IMR-90 (cell line): Measurements from ENCODE around the gene IFFO2. TPM values are rescaled to one million over a fixed set of nuclear protein-coding genes. Genes with fewer than 3 reads are reported as not detected.
A peak's percentile ranks its signal among the peaks of the same experiment; 100 is the strongest.

ENCODE experiments used
- ATAC-seq: fragments of 200-7000 bp; cut with Tn5 transposase; 2 replicates; pipeline ENCODE4 v1.9.1; 2020; ENCODE audit warnings: low read depth, mild to moderate bottlenecking, moderate library complexity
- BruUV-seq: library from RNA; stranded (reverse); fragments of 400-500 nt; replicated peaks from 2 replicates; lab custom pipeline; 2021; lab: Mats Ljungman, UMichigan
- CTCF ChIA-PET: fragments of 300-600 bp; formaldehyde crosslinking; extraction: SDS; loops from one replicate; lab custom pipeline; 2021; ENCODE audit warnings: antibody characterized with exemption; lab: Yijun Ruan, JAX
- POLR2A ChIA-PET: fragments of 300-600 bp; sonication (Branson Sonifier 250); formaldehyde crosslinking; loops from one replicate; lab custom pipeline; 2022; ENCODE audit warnings: antibody characterized with exemption; ENCODE audit not compliant: unreplicated experiment; lab: Charles Lee
- DNase-seq: peaks from one replicate; pipeline ENCODE4 v3.0.0; 2013
- H2AFZ ChIP-seq: replicated peaks from 2 replicates; pipeline ENCODE3; 2013; ENCODE audit warnings: low read length, mild to moderate bottlenecking; ENCODE audit not compliant: poor library complexity
- H2AK5ac ChIP-seq: 2 replicates; pipeline ENCODE4 v1.6.1; 2013; ENCODE audit warnings: low read depth, low read length, inconsistent platforms
- H2AK9ac ChIP-seq: replicated peaks from 2 replicates; pipeline ENCODE3; 2013; ENCODE audit warnings: mild to moderate bottlenecking, low read depth, low read length, moderate library complexity; ENCODE audit not compliant: poor library complexity
- H2BK120ac ChIP-seq: 2 replicates; pipeline ENCODE4 v1.6.1; 2013; ENCODE audit warnings: low read depth, low read length, inconsistent platforms
- H2BK15ac ChIP-seq: 3 replicates; pipeline ENCODE4 v1.6.1; 2013; ENCODE audit warnings: low read depth, low read length, inconsistent platforms
- H2BK20ac ChIP-seq: 2 replicates; pipeline ENCODE4 v1.6.1; 2013; ENCODE audit warnings: low read depth, mild to moderate bottlenecking, inconsistent platforms, low read length, moderate library complexity
- H2BK5ac ChIP-seq: 2 replicates; pipeline ENCODE4 v1.6.1; 2013; ENCODE audit warnings: mild to moderate bottlenecking, low read depth, low read length, inconsistent platforms; ENCODE audit not compliant: poor library complexity, severe bottlenecking
- H3K14ac ChIP-seq: replicated peaks from 2 replicates; pipeline ENCODE4 v1.6.1; 2013; ENCODE audit warnings: low read depth, low read length, inconsistent platforms
- H3K18ac ChIP-seq: 2 replicates; pipeline ENCODE4 v1.6.1; 2013; ENCODE audit warnings: low read depth, low read length, control low read depth
- H3K23ac ChIP-seq: 2 replicates; pipeline ENCODE4 v1.6.1; 2013; ENCODE audit warnings: low read depth, low read length, inconsistent platforms
- H3K27ac ChIP-seq: 2 replicates; pipeline ENCODE4 v1.5.1; 2013; ENCODE audit warnings: mild to moderate bottlenecking, control low read depth, low read length; ENCODE audit not compliant: insufficient read depth
- H3K27me3 ChIP-seq: 2 replicates; pipeline ENCODE4 v1.6.1; 2013; ENCODE audit warnings: low read length; ENCODE audit not compliant: control insufficient read depth, insufficient read depth
- H3K36me3 ChIP-seq: 2 replicates; pipeline ENCODE4 v1.6.1; 2013; ENCODE audit warnings: low read length, mixed read lengths; ENCODE audit not compliant: control insufficient read depth, insufficient read depth
- H3K4ac ChIP-seq: 2 replicates; pipeline ENCODE4 v1.6.1; 2013; ENCODE audit warnings: low read depth, low read length, inconsistent platforms
- H3K4me1 ChIP-seq: 2 replicates; pipeline ENCODE4 v1.6.1; 2013; ENCODE audit warnings: low read length, mixed read lengths; ENCODE audit not compliant: control insufficient read depth, insufficient read depth
- H3K4me2 ChIP-seq: 2 replicates; pipeline ENCODE4 v1.6.1; 2013; ENCODE audit warnings: low read depth, mild to moderate bottlenecking, control low read depth, low read length, moderate library complexity
- H3K4me3 ChIP-seq: 2 replicates; pipeline ENCODE4 v1.5.1; 2013; ENCODE audit warnings: low read depth, mild to moderate bottlenecking, control low read depth, low read length, moderate library complexity; ENCODE audit not compliant: insufficient read depth
- H3K56ac ChIP-seq: 2 replicates; pipeline ENCODE4 v1.6.1; 2013; ENCODE audit warnings: low read length, inconsistent platforms; ENCODE audit not compliant: insufficient read depth; ENCODE audit errors: extremely low read depth
- H3K79me1 ChIP-seq, 2 experiments: 2 replicates each; pipeline ENCODE4 v1.6.1; 2013; ENCODE audit warnings: low read length in 2 of 2, inconsistent platforms in 1 of 2, low read depth in 1 of 2
- H3K9ac ChIP-seq: 2 replicates; pipeline ENCODE4 v1.6.1; 2013; ENCODE audit warnings: low read depth, low read length, control low read depth
- H3K9me1 ChIP-seq: 2 replicates; pipeline ENCODE4 v1.6.1; 2013; ENCODE audit warnings: low read length, inconsistent platforms; ENCODE audit not compliant: insufficient read depth
- H3K9me3 ChIP-seq: 2 replicates; pipeline ENCODE4 v1.6.1; 2013; ENCODE audit warnings: low read length; ENCODE audit not compliant: control insufficient read depth, insufficient read depth
- H4K20me1 ChIP-seq: 2 replicates; pipeline ENCODE4 v1.6.1; 2013; ENCODE audit warnings: low read length, inconsistent platforms; ENCODE audit not compliant: insufficient read depth
- H4K5ac ChIP-seq: 2 replicates; pipeline ENCODE4 v1.6.1; 2013; ENCODE audit warnings: mild to moderate bottlenecking, low read depth, low read length, control low read depth
- H4K8ac ChIP-seq, 2 experiments: 2 replicates each; pipeline ENCODE4 v1.6.1; 2013; ENCODE audit warnings: low read depth in 2 of 2, low read length in 2 of 2, control low read depth in 1 of 2, inconsistent platforms in 1 of 2
- H4K91ac ChIP-seq: 2 replicates; pipeline ENCODE4 v1.6.1; 2013; ENCODE audit warnings: low read depth, low read length, inconsistent platforms; ENCODE audit not compliant: insufficient read depth
- CEBPB ChIP-seq: IDR thresholded peaks from 2 replicates; pipeline ENCODE4 v1.6.1; 2012; ENCODE audit warnings: low read depth, low read length, improper control_type of control experiment
- ELK1 ChIP-seq: fragments of 150-350 bp; IDR thresholded peaks from 2 replicates; pipeline ENCODE4 v1.6.1; 2016; ENCODE audit warnings: low read depth, mild to moderate bottlenecking, low read length, moderate library complexity, borderline replicate concordance
- NFE2L2 ChIP-seq: fragments of 150-350 bp; IDR thresholded peaks from 2 replicates; pipeline ENCODE4 v1.6.1; 2016; ENCODE audit warnings: low read depth, mild to moderate bottlenecking, low read length
- SMC3 ChIP-seq: fragments of 150-350 bp; IDR thresholded peaks from 2 replicates; pipeline ENCODE4 v1.6.1; 2016; ENCODE audit warnings: low read depth, mild to moderate bottlenecking, antibody characterized with exemption, low read length, moderate library complexity
- WGBS, 2 experiments: methylation state at CpG; one replicate each; pipeline versions ENCODE4 v1.1.5 to v1.1.7; 2013; ENCODE audit warnings: missing lambda C conversion rate in 2 of 2; ENCODE audit not compliant: insufficient read length in 1 of 2; ENCODE audit errors: extremely low coverage in 2 of 2; 5-methylcytosine and 5-hydroxymethylcytosine counted together
- dilution Hi-C: fragments of 300-500 bp; cut with HindIII; formaldehyde crosslinking; loops from one replicate; pipeline ENCODE4 v1.14.3; 2018; ENCODE audit warnings: low sequenced_read_pairs; ENCODE audit not compliant: unreplicated experiment
- in situ Hi-C: fragments of 300-500 bp; cut with MboI; formaldehyde crosslinking; loops from 3 replicates; pipeline ENCODE4 v1.14.3; 2019; ENCODE audit warnings: low sequenced_read_pairs, inconsistent platforms, mixed read lengths
- intact Hi-C: fragments of 100-400 bp; cut with micrococcal nuclease; formaldehyde crosslinking; loops from 2 replicates; pipeline ENCODE4 v1.10.0; 2022
- polyA plus RNA-seq, 3 experiments: library from polyadenylated mRNA; depleted of rRNA; stranded (reverse); fragments of >200 nt; gene quantifications; 2 replicates each; pipeline ENCODE4 v1.2.3, GENCODE V29; 2012; ENCODE audit warnings: low replicate concordance in 1 of 3
- total RNA-seq: library from RNA; depleted of rRNA; stranded (reverse); fragments of >200 nt; gene quantifications from 2 replicates; pipeline ENCODE4 v1.2.3, GENCODE V29; 2012

Gene IFFO2
- total and polyA plus RNA-seq, 2 of the 4 experiments (the other 2 are of a cell fraction), result 14.5 to 18.2 TPM

DNA sequence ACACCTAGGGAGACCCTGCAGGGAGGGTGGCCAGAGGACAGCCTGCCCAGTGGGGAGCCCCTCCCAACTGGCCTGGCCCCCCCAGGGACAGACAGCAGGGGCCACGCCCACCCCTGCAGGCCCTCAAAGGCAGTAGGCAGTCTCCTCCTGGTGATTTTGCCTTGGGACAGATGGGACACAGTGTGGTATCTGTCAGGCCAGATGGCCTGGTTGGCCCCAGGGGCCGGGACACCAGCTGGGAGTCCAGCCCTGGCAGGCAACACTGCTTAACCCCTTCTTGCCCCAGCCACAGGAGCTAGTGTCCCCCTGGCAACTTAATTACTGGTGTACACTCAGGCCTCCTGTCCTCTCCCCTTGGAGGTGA is 17.8 kb downstream of the IFFO2 start:
- no peak for ATAC-seq
- no peak overlapping the region for H3K27ac ChIP-seq

More for the DNA sequence above, 17.8 kb downstream of the IFFO2 start:
- H3K18ac ChIP-seq, result no peak overlapping the region
- H3K4me3 ChIP-seq, result no peak overlapping the region
- H2BK20ac ChIP-seq, result no peak overlapping the region
- DNase-seq, result no peak
- TF ChIP-seq CEBPB (no peak), SMC3 (no peak), NFE2L2 (no peak), ELK1 (no peak)
- CTCF ChIA-PET, result no interaction called here
- H2AK5ac ChIP-seq, result peak overlapping the region; percentile 87
- H2BK5ac ChIP-seq, result peak overlapping the region; percentile 41
- peak overlapping the region in 1 of 2 experiments; percentile 16; a peak in 1 of 4 replicates for H4K8ac ChIP-seq
- no peak overlapping the region for H2AFZ ChIP-seq
- intact Hi-C loops, result no loop called here
- no TSS peak for BruUV-seq
- in situ Hi-C loops, result no loop called here
- 0 out of 2 replicates have a peak, but pooled peaks cover 1% of the 10 kb centered on the region for H3K36me3 ChIP-seq
- no peak overlapping the region for H3K9ac ChIP-seq
- no peak overlapping the region for H2BK15ac ChIP-seq
- peaks cover 16% of the 10 kb centered on the region for H4K20me1 ChIP-seq
- no peak overlapping the region for H4K5ac ChIP-seq
- dilution Hi-C loops, result no loop called here
- no peak overlapping the region; the same call in 1 of the 2 replicates for H3K4ac ChIP-seq
- H3K4me2 ChIP-seq, result no peak overlapping the region
- H3K23ac ChIP-seq, result no peak overlapping the region
- WGBS, 2 experiments, result 67% methylated on average over 1 of the region's 2 CpGs; no CpG with 5 or more reads in 1 of the 2 experiments
- peaks cover 23 to 87% of the 10 kb centered on the region in 2 experiments for H3K79me1 ChIP-seq
- H3K4me1 ChIP-seq, result peaks cover 43% of the 10 kb centered on the region
- H3K27me3 ChIP-seq, result no peaks in the 10 kb centered on the region
- no peak overlapping the region for H3K56ac ChIP-seq
- POLR2A ChIA-PET, result no interaction called here
- H2AK9ac ChIP-seq, result peak overlapping the region; percentile 81
- H4K91ac ChIP-seq, result no peak overlapping the region; the same call in 1 of the 2 replicates
- H3K14ac ChIP-seq, result no peak overlapping the region
- H3K9me1 ChIP-seq, result peaks cover 52% of the 10 kb centered on the region
- peak overlapping the region; percentile 25 for H2BK120ac ChIP-seq
- no peaks in the 10 kb centered on the region for H3K9me3 ChIP-seq
